Fibroblast of lung (primary cell): ENCODE results near the gene EEFSEC. TPM values are rescaled to one million over a fixed set of nuclear protein-coding genes. Genes with fewer than 3 reads are reported as not detected.
A peak's percentile ranks its signal among the peaks of the same experiment; 100 is the strongest.

Source experiments
- DNase-seq, 2 donors: peaks; one replicate each; pipeline versions ENCODE4 v3.0.0 to v3.0.0-alpha.2; 2010; ENCODE audit warnings: low read depth in 2 of 2
- H2AFZ ChIP-seq: 2 replicates; pipeline ENCODE4 v1.5.1; 2012; ENCODE audit warnings: low read length, control low read depth, inconsistent platforms
- H3K27ac ChIP-seq: 2 replicates; pipeline ENCODE4 v1.5.1; 2011; ENCODE audit warnings: low read length, control low read depth; ENCODE audit not compliant: insufficient read depth
- H3K27me3 ChIP-seq: 2 replicates; pipeline ENCODE4 v1.5.1; 2011; ENCODE audit warnings: mild to moderate bottlenecking, low read length; ENCODE audit not compliant: control insufficient read depth, insufficient read depth
- H3K36me3 ChIP-seq: 2 replicates; pipeline ENCODE4 v1.5.1; 2011; ENCODE audit warnings: low read length; ENCODE audit not compliant: control insufficient read depth, insufficient read depth
- H3K4me1 ChIP-seq: 2 replicates; pipeline ENCODE4 v1.5.1; 2011; ENCODE audit warnings: low read length; ENCODE audit not compliant: control insufficient read depth, insufficient read depth; ENCODE audit errors: extremely low read depth
- H3K4me2 ChIP-seq: 2 replicates; pipeline ENCODE4 v1.5.1; 2011; ENCODE audit warnings: low read length, control low read depth; ENCODE audit not compliant: insufficient read depth; ENCODE audit errors: extremely low read depth
- H3K4me3 ChIP-seq, 4 experiments: fragments of 200-600 bp in 1 of 4; sonication (generic) in 1 of 4; replicated peaks in 1 of 4; 2 replicates each; pipeline ENCODE4 v1.5.1; 2011 to 2016; ENCODE audit warnings: low read length in 4 of 4, low read depth in 3 of 4, mild to moderate bottlenecking in 3 of 4, control low read depth in 2 of 4, inconsistent platforms in 1 of 4, mixed read lengths in 1 of 4; ENCODE audit not compliant: insufficient read depth in 1 of 4; ENCODE audit errors: control extremely low read depth in 1 of 4
- H3K79me2 ChIP-seq: 2 replicates; pipeline ENCODE4 v1.5.1; 2012; ENCODE audit warnings: mild to moderate bottlenecking, low read length, inconsistent platforms; ENCODE audit not compliant: control insufficient read depth, insufficient read depth
- H3K9ac ChIP-seq: 2 replicates; pipeline ENCODE4 v1.5.1; 2011; ENCODE audit warnings: mild to moderate bottlenecking, low read length, control low read depth; ENCODE audit not compliant: insufficient read depth
- H3K9me3 ChIP-seq: 2 replicates; pipeline ENCODE4 v1.5.1; 2012; ENCODE audit warnings: low read depth, low read length; ENCODE audit not compliant: control insufficient read depth, insufficient read depth
- H4K20me1 ChIP-seq: 2 replicates; pipeline ENCODE4 v1.5.1; 2011; ENCODE audit warnings: low read length; ENCODE audit not compliant: control insufficient read depth, insufficient read depth; ENCODE audit errors: extremely low read depth
- CTCF ChIP-seq, 2 donors: IDR thresholded peaks in 1 of 2; conservative IDR thresholded peaks in 1 of 2; 1 replicate in 1 of 2; 2 replicates in 1 of 2; pipeline ENCODE4 v1.5.1; 2011 to 2012; ENCODE audit warnings: low read length in 2 of 2, control low read depth in 1 of 2, inconsistent platforms in 1 of 2, low read depth in 1 of 2, mild to moderate bottlenecking in 1 of 2
- EZH2 ChIP-seq: IDR thresholded peaks from 2 replicates; pipeline ENCODE4 v1.5.1; 2012; ENCODE audit warnings: low read length, control low read depth, mild to moderate bottlenecking; ENCODE audit errors: missing control alignments
- polyA plus RNA-seq, 2 donors: library from polyadenylated mRNA; depleted of rRNA in 1 of 2; stranded (reverse) in 1 of 2; unstranded in 1 of 2; fragments of >200 nt; gene quantifications; 2 replicates each; pipeline ENCODE4 v1.2.1, GENCODE V29; 2011 to 2012; ENCODE audit warnings: missing spikeins in 1 of 2
- total RNA-seq: library from RNA; depleted of rRNA; stranded (reverse); fragments of >200 nt; gene quantifications from 2 replicates; pipeline ENCODE4 v1.2.1, GENCODE V29; 2014

EEFSEC gene
- total and polyA plus RNA-seq, 2 donors (not counting 1 experiment from before 2014, with no cell fraction given) = 2.6 to 5.0 TPM

- no peak overlapping the region for H2AFZ ChIP-seq
- no peaks in the 10 kb centered on the region for H3K36me3 ChIP-seq
- H3K9ac ChIP-seq = no peak overlapping the region
- H3K79me2 ChIP-seq = no peaks in the 10 kb centered on the region
- no peaks in the 10 kb centered on the region for H3K4me1 ChIP-seq
- no peak overlapping the region for H3K4me2 ChIP-seq
- H3K4me3 ChIP-seq = no peak overlapping the region
- no peak overlapping the region for H3K27ac ChIP-seq
- H3K9me3 ChIP-seq = no peaks in the 10 kb centered on the region
- no peaks in the 10 kb centered on the region for H3K27me3 ChIP-seq
- DNase-seq = no peak
- no peak for TF ChIP-seq EZH2
- TF ChIP-seq CTCF (conservative IDR thresholded peaks at IDR 0.05 in 1 of 2, IDR thresholded peaks at IDR 0.05 in 1 of 2; ENCODE audit: low read depth in 1 of 2, low read length in 2 of 2) = no peak
- H4K20me1 ChIP-seq = no peaks in the 10 kb centered on the region
Observed at GRCh38 chr3:128176276-128176833, 23.1 kb downstream of the EEFSEC start.

GRCh38 chr3:128177865-128178264 is 24.6 kb downstream of the EEFSEC start:
- H3K27me3 ChIP-seq = no peaks in the 10 kb centered on the region
- no peaks in the 10 kb centered on the region for H3K9me3 ChIP-seq
- no peaks in the 10 kb centered on the region for H3K36me3 ChIP-seq
- H3K27ac ChIP-seq = no peak overlapping the region
- no peaks in the 10 kb centered on the region for H3K79me2 ChIP-seq
- peak overlapping the region; percentile 11 to 52 (median 38) for H3K4me3 ChIP-seq
- H2AFZ ChIP-seq = peak overlapping the region; percentile 20
- H3K4me2 ChIP-seq = peak overlapping the region; percentile 89
- peak in 1 of 2 donors; percentile 14 for DNase-seq
- H4K20me1 ChIP-seq = no peaks in the 10 kb centered on the region
- TF ChIP-seq CTCF (conservative IDR thresholded peaks at IDR 0.05 in 1 of 2, IDR thresholded peaks at IDR 0.05 in 1 of 2; ENCODE audit: low read depth in 1 of 2, low read length in 2 of 2) = no peak
- TF ChIP-seq EZH2 = no peak
- no peak overlapping the region for H3K9ac ChIP-seq
- no peaks in the 10 kb centered on the region for H3K4me1 ChIP-seq

GRCh38 chr3:128178782-128179483 is 25.7 kb downstream of the EEFSEC start:
- no peaks in the 10 kb centered on the region for H3K4me1 ChIP-seq
- DNase-seq = peak in 1 of 2 donors; percentile 50
- no peaks in the 10 kb centered on the region for H3K9me3 ChIP-seq
- no peak overlapping the region for H3K9ac ChIP-seq
- no peak overlapping the region for H3K27ac ChIP-seq
- H3K27me3 ChIP-seq = no peaks in the 10 kb centered on the region
- peak overlapping the region; percentile 82 for H3K4me2 ChIP-seq
- TF ChIP-seq CTCF (conservative IDR thresholded peaks at IDR 0.05 in 1 of 2, IDR thresholded peaks at IDR 0.05 in 1 of 2; ENCODE audit: low read depth in 1 of 2, low read length in 2 of 2) (no peak), EZH2 (no peak)
- no peaks in the 10 kb centered on the region for H3K79me2 ChIP-seq
- no peaks in the 10 kb centered on the region for H4K20me1 ChIP-seq
- H3K4me3 ChIP-seq = peak overlapping the region; percentile 15 to 52 (median 38)
- peak overlapping the region; percentile 2 for H2AFZ ChIP-seq
- H3K36me3 ChIP-seq = no peaks in the 10 kb centered on the region
